Measurements from ENCODE around the gene PURA.

PURA gene

DNA sequence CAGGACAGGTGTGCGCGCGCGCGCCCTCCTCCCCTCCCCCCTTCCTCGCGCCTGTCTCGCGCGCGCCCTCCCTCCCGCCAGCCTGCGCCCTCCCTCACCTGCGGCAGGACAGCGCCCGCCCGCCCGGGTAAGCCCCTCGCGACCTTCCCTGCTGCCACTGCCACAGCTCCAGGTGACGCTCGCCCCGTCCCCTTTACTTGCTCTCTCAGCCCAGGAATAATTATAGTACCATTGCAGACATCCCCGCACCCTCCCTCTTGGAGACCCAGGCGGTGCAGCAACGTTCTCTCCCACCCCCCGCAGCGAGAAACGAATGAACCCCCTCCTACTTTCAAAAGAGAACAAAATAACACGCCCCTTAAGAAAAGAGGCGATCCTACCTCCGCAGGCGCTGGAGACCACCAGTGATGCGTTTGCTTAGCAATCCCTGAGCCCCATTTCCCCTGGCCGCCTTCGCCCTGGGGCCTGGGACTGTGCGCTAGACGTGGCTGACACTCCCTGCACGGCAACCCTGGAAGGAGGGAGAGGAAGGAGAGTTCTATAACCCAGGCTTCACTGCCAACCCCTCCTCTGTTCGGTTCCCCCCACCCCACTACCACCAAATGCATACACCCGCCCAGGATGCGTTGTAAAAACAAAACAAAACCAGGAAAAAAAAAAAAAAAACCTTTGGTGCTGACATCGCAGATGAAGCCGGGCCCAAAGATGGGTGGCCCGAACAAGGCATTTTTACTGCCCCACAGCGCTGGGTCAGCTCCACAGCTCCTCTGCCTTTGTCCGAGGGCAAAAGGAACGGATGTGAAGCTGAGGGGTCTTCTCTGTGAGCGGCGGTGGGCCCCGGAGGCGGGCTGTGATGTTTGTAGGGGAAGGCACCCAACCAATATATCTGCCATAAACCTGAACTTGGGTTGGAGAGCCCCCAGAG lies 5.6 kb upstream of the PURA start (continued):
- TF ChIP-seq, protein P1, sequence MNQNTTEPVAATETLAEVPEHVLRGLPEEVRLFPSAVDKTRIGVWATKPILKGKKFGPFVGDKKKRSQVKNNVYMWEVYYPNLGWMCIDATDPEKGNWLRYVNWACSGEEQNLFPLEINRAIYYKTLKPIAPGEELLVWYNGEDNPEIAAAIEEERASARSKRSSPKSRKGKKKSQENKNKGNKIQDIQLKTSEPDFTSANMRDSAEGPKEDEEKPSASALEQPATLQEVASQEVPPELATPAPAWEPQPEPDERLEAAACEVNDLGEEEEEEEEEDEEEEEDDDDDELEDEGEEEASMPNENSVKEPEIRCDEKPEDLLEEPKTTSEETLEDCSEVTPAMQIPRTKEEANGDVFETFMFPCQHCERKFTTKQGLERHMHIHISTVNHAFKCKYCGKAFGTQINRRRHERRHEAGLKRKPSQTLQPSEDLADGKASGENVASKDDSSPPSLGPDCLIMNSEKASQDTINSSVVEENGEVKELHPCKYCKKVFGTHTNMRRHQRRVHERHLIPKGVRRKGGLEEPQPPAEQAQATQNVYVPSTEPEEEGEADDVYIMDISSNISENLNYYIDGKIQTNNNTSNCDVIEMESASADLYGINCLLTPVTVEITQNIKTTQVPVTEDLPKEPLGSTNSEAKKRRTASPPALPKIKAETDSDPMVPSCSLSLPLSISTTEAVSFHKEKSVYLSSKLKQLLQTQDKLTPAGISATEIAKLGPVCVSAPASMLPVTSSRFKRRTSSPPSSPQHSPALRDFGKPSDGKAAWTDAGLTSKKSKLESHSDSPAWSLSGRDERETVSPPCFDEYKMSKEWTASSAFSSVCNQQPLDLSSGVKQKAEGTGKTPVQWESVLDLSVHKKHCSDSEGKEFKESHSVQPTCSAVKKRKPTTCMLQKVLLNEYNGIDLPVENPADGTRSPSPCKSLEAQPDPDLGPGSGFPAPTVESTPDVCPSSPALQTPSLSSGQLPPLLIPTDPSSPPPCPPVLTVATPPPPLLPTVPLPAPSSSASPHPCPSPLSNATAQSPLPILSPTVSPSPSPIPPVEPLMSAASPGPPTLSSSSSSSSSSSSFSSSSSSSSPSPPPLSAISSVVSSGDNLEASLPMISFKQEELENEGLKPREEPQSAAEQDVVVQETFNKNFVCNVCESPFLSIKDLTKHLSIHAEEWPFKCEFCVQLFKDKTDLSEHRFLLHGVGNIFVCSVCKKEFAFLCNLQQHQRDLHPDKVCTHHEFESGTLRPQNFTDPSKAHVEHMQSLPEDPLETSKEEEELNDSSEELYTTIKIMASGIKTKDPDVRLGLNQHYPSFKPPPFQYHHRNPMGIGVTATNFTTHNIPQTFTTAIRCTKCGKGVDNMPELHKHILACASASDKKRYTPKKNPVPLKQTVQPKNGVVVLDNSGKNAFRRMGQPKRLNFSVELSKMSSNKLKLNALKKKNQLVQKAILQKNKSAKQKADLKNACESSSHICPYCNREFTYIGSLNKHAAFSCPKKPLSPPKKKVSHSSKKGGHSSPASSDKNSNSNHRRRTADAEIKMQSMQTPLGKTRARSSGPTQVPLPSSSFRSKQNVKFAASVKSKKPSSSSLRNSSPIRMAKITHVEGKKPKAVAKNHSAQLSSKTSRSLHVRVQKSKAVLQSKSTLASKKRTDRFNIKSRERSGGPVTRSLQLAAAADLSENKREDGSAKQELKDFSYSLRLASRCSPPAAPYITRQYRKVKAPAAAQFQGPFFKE (tag by site-specific recombination; IDR thresholded peaks at IDR 0.05; ENCODE audit: borderline replicate concordance), result no peak
- TF ChIP-seq ZBTB8A (tag by site-specific recombination; IDR thresholded peaks at IDR 0.05) (peak; percentile 97), PRDM1 (tag by site-specific recombination; IDR thresholded peaks at IDR 0.05) (peak; percentile 56), ZNF560 (tag by site-specific recombination; IDR thresholded peaks at IDR 0.05; ENCODE audit: borderline replicate concordance) (no peak), ZFP3 (tag by site-specific recombination; IDR thresholded peaks at IDR 0.05; ENCODE audit: low read depth) (no peak), ZBTB48 (tag by site-specific recombination; IDR thresholded peaks at IDR 0.05) (peak; percentile 94), OSR2 (tag by site-specific recombination; IDR thresholded peaks at IDR 0.05) (no peak), ZNF521 (tag by site-specific recombination; IDR thresholded peaks at IDR 0.05) (no peak), ZNF366 (tag by site-specific recombination; conservative IDR thresholded peaks at IDR 0.05) (peak; percentile 66; the same call in 1 of the 2 replicates), ZNF23 (tag by site-specific recombination; IDR thresholded peaks at IDR 0.05; ENCODE audit: borderline replicate concordance) (no peak), GLIS1 (tag by site-specific recombination; IDR thresholded peaks at IDR 0.05) (peak; percentile 96), ZNF223 (tag by site-specific recombination; IDR thresholded peaks at IDR 0.05) (0 out of 2 replicates have a peak, but pooled peaks have one; percentile 33)
- TF ChIP-seq, protein P2, sequence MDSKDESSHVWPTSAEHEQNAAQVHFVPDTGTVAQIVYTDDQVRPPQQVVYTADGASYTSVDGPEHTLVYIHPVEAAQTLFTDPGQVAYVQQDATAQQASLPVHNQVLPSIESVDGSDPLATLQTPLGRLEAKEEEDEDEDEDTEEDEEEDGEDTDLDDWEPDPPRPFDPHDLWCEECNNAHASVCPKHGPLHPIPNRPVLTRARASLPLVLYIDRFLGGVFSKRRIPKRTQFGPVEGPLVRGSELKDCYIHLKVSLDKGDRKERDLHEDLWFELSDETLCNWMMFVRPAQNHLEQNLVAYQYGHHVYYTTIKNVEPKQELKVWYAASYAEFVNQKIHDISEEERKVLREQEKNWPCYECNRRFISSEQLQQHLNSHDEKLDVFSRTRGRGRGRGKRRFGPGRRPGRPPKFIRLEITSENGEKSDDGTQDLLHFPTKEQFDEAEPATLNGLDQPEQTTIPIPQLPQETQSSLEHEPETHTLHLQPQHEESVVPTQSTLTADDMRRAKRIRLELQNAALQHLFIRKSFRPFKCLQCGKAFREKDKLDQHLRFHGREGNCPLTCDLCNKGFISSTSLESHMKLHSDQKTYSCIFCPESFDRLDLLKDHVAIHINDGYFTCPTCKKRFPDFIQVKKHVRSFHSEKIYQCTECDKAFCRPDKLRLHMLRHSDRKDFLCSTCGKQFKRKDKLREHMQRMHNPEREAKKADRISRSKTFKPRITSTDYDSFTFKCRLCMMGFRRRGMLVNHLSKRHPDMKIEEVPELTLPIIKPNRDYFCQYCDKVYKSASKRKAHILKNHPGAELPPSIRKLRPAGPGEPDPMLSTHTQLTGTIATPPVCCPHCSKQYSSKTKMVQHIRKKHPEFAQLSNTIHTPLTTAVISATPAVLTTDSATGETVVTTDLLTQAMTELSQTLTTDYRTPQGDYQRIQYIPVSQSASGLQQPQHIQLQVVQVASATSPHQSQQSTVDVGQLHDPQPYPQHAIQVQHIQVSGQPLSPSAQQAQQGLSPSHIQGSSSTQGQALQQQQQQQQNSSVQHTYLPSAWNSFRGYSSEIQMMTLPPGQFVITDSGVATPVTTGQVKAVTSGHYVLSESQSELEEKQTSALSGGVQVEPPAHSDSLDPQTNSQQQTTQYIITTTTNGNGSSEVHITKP (tag by site-specific recombination; IDR thresholded peaks at IDR 0.05), result peak; percentile 72
- TF ChIP-seq, protein P3, sequence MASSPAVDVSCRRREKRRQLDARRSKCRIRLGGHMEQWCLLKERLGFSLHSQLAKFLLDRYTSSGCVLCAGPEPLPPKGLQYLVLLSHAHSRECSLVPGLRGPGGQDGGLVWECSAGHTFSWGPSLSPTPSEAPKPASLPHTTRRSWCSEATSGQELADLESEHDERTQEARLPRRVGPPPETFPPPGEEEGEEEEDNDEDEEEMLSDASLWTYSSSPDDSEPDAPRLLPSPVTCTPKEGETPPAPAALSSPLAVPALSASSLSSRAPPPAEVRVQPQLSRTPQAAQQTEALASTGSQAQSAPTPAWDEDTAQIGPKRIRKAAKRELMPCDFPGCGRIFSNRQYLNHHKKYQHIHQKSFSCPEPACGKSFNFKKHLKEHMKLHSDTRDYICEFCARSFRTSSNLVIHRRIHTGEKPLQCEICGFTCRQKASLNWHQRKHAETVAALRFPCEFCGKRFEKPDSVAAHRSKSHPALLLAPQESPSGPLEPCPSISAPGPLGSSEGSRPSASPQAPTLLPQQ (tag by site-specific recombination; IDR thresholded peaks at IDR 0.05), result peak; percentile 65
- TF ChIP-seq, protein P4, sequence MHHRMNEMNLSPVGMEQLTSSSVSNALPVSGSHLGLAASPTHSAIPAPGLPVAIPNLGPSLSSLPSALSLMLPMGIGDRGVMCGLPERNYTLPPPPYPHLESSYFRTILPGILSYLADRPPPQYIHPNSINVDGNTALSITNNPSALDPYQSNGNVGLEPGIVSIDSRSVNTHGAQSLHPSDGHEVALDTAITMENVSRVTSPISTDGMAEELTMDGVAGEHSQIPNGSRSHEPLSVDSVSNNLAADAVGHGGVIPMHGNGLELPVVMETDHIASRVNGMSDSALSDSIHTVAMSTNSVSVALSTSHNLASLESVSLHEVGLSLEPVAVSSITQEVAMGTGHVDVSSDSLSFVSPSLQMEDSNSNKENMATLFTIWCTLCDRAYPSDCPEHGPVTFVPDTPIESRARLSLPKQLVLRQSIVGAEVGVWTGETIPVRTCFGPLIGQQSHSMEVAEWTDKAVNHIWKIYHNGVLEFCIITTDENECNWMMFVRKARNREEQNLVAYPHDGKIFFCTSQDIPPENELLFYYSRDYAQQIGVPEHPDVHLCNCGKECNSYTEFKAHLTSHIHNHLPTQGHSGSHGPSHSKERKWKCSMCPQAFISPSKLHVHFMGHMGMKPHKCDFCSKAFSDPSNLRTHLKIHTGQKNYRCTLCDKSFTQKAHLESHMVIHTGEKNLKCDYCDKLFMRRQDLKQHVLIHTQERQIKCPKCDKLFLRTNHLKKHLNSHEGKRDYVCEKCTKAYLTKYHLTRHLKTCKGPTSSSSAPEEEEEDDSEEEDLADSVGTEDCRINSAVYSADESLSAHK (tag by site-specific recombination; IDR thresholded peaks at IDR 0.05), result no peak
- TF ChIP-seq, protein P5, sequence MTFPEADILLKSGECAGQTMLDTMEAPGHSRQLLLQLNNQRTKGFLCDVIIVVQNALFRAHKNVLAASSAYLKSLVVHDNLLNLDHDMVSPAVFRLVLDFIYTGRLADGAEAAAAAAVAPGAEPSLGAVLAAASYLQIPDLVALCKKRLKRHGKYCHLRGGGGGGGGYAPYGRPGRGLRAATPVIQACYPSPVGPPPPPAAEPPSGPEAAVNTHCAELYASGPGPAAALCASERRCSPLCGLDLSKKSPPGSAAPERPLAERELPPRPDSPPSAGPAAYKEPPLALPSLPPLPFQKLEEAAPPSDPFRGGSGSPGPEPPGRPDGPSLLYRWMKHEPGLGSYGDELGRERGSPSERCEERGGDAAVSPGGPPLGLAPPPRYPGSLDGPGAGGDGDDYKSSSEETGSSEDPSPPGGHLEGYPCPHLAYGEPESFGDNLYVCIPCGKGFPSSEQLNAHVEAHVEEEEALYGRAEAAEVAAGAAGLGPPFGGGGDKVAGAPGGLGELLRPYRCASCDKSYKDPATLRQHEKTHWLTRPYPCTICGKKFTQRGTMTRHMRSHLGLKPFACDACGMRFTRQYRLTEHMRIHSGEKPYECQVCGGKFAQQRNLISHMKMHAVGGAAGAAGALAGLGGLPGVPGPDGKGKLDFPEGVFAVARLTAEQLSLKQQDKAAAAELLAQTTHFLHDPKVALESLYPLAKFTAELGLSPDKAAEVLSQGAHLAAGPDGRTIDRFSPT (tag by site-specific recombination; IDR thresholded peaks at IDR 0.05), result 0 out of 2 replicates have a peak, but pooled peaks have one; percentile 8
- TF ChIP-seq, protein P6, sequence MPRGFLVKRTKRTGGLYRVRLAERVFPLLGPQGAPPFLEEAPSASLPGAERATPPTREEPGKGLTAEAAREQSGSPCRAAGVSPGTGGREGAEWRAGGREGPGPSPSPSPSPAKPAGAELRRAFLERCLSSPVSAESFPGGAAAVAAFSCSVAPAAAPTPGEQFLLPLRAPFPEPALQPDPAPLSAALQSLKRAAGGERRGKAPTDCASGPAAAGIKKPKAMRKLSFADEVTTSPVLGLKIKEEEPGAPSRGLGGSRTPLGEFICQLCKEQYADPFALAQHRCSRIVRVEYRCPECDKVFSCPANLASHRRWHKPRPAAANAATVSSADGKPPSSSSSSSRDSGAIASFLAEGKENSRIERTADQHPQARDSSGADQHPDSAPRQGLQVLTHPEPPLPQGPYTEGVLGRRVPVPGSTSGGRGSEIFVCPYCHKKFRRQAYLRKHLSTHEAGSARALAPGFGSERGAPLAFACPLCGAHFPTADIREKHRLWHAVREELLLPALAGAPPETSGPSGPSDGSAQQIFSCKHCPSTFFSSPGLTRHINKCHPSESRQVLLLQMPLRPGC (tag by site-specific recombination; IDR thresholded peaks at IDR 0.05), result peak; percentile 34
- TF ChIP-seq, protein P7, sequence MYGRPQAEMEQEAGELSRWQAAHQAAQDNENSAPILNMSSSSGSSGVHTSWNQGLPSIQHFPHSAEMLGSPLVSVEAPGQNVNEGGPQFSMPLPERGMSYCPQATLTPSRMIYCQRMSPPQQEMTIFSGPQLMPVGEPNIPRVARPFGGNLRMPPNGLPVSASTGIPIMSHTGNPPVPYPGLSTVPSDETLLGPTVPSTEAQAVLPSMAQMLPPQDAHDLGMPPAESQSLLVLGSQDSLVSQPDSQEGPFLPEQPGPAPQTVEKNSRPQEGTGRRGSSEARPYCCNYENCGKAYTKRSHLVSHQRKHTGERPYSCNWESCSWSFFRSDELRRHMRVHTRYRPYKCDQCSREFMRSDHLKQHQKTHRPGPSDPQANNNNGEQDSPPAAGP (tag by site-specific recombination; IDR thresholded peaks at IDR 0.05), result peak; percentile 12; the same call in 1 of the 2 replicates
